H9 (cell line): ENCODE data around the gene ZNF784. TPM values are rescaled to one million over a fixed set of nuclear protein-coding genes. Genes with fewer than 3 reads are reported as not detected.

Experiments used
- DNase-seq: peaks from one replicate; pipeline ENCODE4 v3.0.0-alpha.2; 2017
- H2AFZ ChIP-seq: one replicate; pipeline ENCODE4 v1.6.1; 2013; ENCODE audit warnings: mild to moderate bottlenecking, low read length, control low read depth, moderate library complexity
- H2AK5ac ChIP-seq: 2 replicates; pipeline ENCODE4 v1.6.1; 2013; ENCODE audit warnings: low read length, control low read depth, mixed read lengths; ENCODE audit not compliant: insufficient read length
- H2BK120ac ChIP-seq: one replicate; pipeline ENCODE4 v1.6.1; 2013; ENCODE audit warnings: low read depth, mild to moderate bottlenecking, low read length, control low read depth, inconsistent platforms; ENCODE audit not compliant: poor library complexity, severe bottlenecking
- H2BK12ac ChIP-seq: 2 replicates; pipeline ENCODE4 v1.6.1; 2013; ENCODE audit warnings: low read length, control low read depth, mixed read lengths, low read depth; ENCODE audit not compliant: insufficient read length
- H2BK15ac ChIP-seq: 2 replicates; pipeline ENCODE4 v1.6.1; 2013; ENCODE audit warnings: low read depth, low read length, control low read depth
- H2BK20ac ChIP-seq: one replicate; pipeline ENCODE4 v1.6.1; 2013; ENCODE audit warnings: low read depth, mild to moderate bottlenecking, low read length, control low read depth, inconsistent platforms; ENCODE audit not compliant: poor library complexity, severe bottlenecking
- H2BK5ac ChIP-seq: 2 replicates; pipeline ENCODE4 v1.6.1; 2013; ENCODE audit warnings: low read length, control low read depth, mixed read lengths; ENCODE audit not compliant: insufficient read length
- H3K14ac ChIP-seq: 2 replicates; pipeline ENCODE4 v1.6.1; 2013; ENCODE audit warnings: low read length, control low read depth; ENCODE audit not compliant: insufficient read depth
- H3K18ac ChIP-seq: 2 replicates; pipeline ENCODE4 v1.6.1; 2013; ENCODE audit warnings: low read depth, mild to moderate bottlenecking, mixed read lengths, low read length, control low read depth; ENCODE audit not compliant: insufficient read length
- H3K23ac ChIP-seq: 2 replicates; pipeline ENCODE4 v1.6.1; 2013; ENCODE audit warnings: low read length, control low read depth, mixed read lengths, low read depth; ENCODE audit not compliant: insufficient read length
- H3K23me2 ChIP-seq: 2 replicates; pipeline ENCODE4 v1.6.1; 2013; ENCODE audit warnings: low read depth, mild to moderate bottlenecking, mixed read lengths, low read length, control low read depth; ENCODE audit not compliant: insufficient read length, poor library complexity, severe bottlenecking
- H3K27ac ChIP-seq: 2 replicates; pipeline ENCODE4 v1.5.1; 2013; ENCODE audit warnings: low read length, control low read depth, mixed read lengths, low read depth; ENCODE audit not compliant: insufficient read length
- H3K27me3 ChIP-seq: 2 replicates; pipeline ENCODE4 v1.6.1; 2013; ENCODE audit warnings: low read length, control low read depth, inconsistent platforms; ENCODE audit not compliant: insufficient read depth
- H3K4ac ChIP-seq: 2 replicates; pipeline ENCODE4 v1.6.1; 2013; ENCODE audit warnings: low read depth, mild to moderate bottlenecking, control low read depth, inconsistent platforms, low read length, moderate library complexity
- H3K4me1 ChIP-seq: 2 replicates; pipeline ENCODE4 v1.6.1; 2013; ENCODE audit warnings: low read length, control low read depth, inconsistent platforms; ENCODE audit not compliant: insufficient read depth
- H3K4me2 ChIP-seq: 2 replicates; pipeline ENCODE4 v1.6.1; 2013; ENCODE audit warnings: low read length, control low read depth, mixed read lengths; ENCODE audit not compliant: insufficient read length, insufficient read depth
- H3K56ac ChIP-seq: 2 replicates; pipeline ENCODE4 v1.6.1; 2013; ENCODE audit warnings: low read depth, mild to moderate bottlenecking, mixed read lengths, low read length, control low read depth; ENCODE audit not compliant: insufficient read length
- H3K79me1 ChIP-seq: 2 replicates; pipeline ENCODE4 v1.6.1; 2013; ENCODE audit warnings: low read depth, mild to moderate bottlenecking, moderate library complexity, low read length, control low read depth, inconsistent platforms; ENCODE audit not compliant: insufficient read depth, poor library complexity, severe bottlenecking
- H3K79me2 ChIP-seq: 2 replicates; pipeline ENCODE4 v1.6.1; 2013; ENCODE audit warnings: low read length, control low read depth, inconsistent platforms; ENCODE audit not compliant: insufficient read depth
- H3K9ac ChIP-seq: 2 replicates; pipeline ENCODE4 v1.6.1; 2013; ENCODE audit warnings: low read length, control low read depth, mixed read lengths; ENCODE audit not compliant: insufficient read length; ENCODE audit errors: extremely low read depth
- H3K9me3 ChIP-seq: one replicate; pipeline ENCODE4 v1.6.1; 2013; ENCODE audit warnings: low read depth, low read length, inconsistent platforms; ENCODE audit not compliant: control insufficient read depth
- H3T11ph ChIP-seq: one replicate; pipeline ENCODE4 v1.6.1; 2013; ENCODE audit warnings: mild to moderate bottlenecking, low read length, control low read depth, inconsistent platforms
- H4K20me1 ChIP-seq: one replicate; pipeline ENCODE4 v1.6.1; 2013; ENCODE audit not compliant: control insufficient read depth, insufficient read length, insufficient read depth
- H4K5ac ChIP-seq: 2 replicates; pipeline ENCODE4 v1.6.1; 2013; ENCODE audit warnings: low read depth, mild to moderate bottlenecking, mixed read lengths, low read length, control low read depth; ENCODE audit not compliant: insufficient read length
- H4K8ac ChIP-seq: replicated peaks from 2 replicates; pipeline ENCODE4 v1.6.1; 2013; ENCODE audit warnings: low read length, control low read depth, mixed read lengths, low read depth; ENCODE audit not compliant: insufficient read length
- H4K91ac ChIP-seq: 2 replicates; pipeline ENCODE4 v1.6.1; 2013; ENCODE audit warnings: low read depth, mild to moderate bottlenecking, moderate library complexity, mixed read lengths, low read length, control low read depth; ENCODE audit not compliant: insufficient read length
- H3K27ac Mint-ChIP-seq, 3 experiments: 2 replicates in 2 of 3; 3 replicates in 1 of 3; pipeline ENCODE4 v1.8.0; 2020 to 2021; ENCODE audit warnings: mixed read lengths in 3 of 3, mild to moderate bottlenecking in 1 of 3, moderate library complexity in 1 of 3
- H3K27me3 Mint-ChIP-seq: 2 replicates; pipeline ENCODE4 v1.8.0; 2021; ENCODE audit warnings: low read depth, mild to moderate bottlenecking, moderate library complexity, mixed read lengths
- H3K36me3 Mint-ChIP-seq, 3 experiments: 2 replicates in 2 of 3; 3 replicates in 1 of 3; pipeline ENCODE4 v1.8.0; 2020 to 2021; ENCODE audit warnings: low read depth in 3 of 3, mixed read lengths in 3 of 3; ENCODE audit not compliant: insufficient read depth in 1 of 3
- H3K4me1 Mint-ChIP-seq, 2 experiments: 2 replicates each; pipeline ENCODE4 v1.8.0; 2020; ENCODE audit warnings: mixed read lengths in 2 of 2
- H3K4me3 Mint-ChIP-seq, 2 experiments: 2 replicates in 1 of 2; 3 replicates in 1 of 2; pipeline ENCODE4 v1.8.0; 2020 to 2021; ENCODE audit warnings: mild to moderate bottlenecking in 2 of 2, mixed read lengths in 2 of 2, moderate library complexity in 1 of 2
- H3K9me3 Mint-ChIP-seq, 2 experiments: 2 replicates in 1 of 2; 3 replicates in 1 of 2; pipeline ENCODE4 v1.8.0; 2020; ENCODE audit warnings: mild to moderate bottlenecking in 2 of 2, mixed read lengths in 2 of 2, moderate library complexity in 1 of 2
- CTCF ChIP-seq: fragments of 200-600 bp; sonication (generic); conservative IDR thresholded peaks from 3 replicates; pipeline ENCODE4 v1.8.0; 2021; ENCODE audit warnings: antibody characterized with exemption, mild to moderate bottlenecking
- WGBS: extraction: QIAGEN DNeasy Blood & Tissue Kit; methylation state at CpG from one replicate; pipeline ENCODE4 v1.1.7; 2013; ENCODE audit warnings: missing lambda C conversion rate, low lambda C conversion rate, mixed read lengths; ENCODE audit not compliant: insufficient read length; ENCODE audit errors: extremely low coverage; 5-methylcytosine and 5-hydroxymethylcytosine counted together
- total RNA-seq: library from RNA; stranded (reverse); gene quantifications from 2 replicates; pipeline ENCODE4 v1.2.1, GENCODE V29; 2021

Gene ZNF784
- total RNA-seq, 1 experiment from 2014 or later: 10.7 TPM

GRCh38 chr19:55650126-55650557 is 25.8 kb upstream of the ZNF784 start:
- Mint-ChIP-seq H3K27ac (no peak overlapping the region), H3K36me3 (peaks cover 13 to 45% (median 37%) of the 10 kb centered on the region in 3 experiments), H3K27me3 (no peaks in the 10 kb centered on the region; the same call in 1 of the 2 replicates), H3K9me3 (peaks cover 0 to 3% of the 10 kb centered on the region in 2 experiments; a peak in 2 of 5 replicates), H3K4me1 (peaks cover 14 to 19% of the 10 kb centered on the region in 2 experiments), H3K4me3 (peak overlapping the region; percentile 8 to 60; a peak in 3 of 5 replicates)
- no peak overlapping the region for H3T11ph ChIP-seq
- H2AFZ ChIP-seq: no peak overlapping the region
- H3K79me2 ChIP-seq: no peaks in the 10 kb centered on the region
- H2BK20ac ChIP-seq: no peak overlapping the region
- no peak overlapping the region for H2BK15ac ChIP-seq
- no peaks in the 10 kb centered on the region for H3K9me3 ChIP-seq
- no peak overlapping the region for H2BK12ac ChIP-seq
- H3K4ac ChIP-seq: no peak overlapping the region
- no peak overlapping the region for H4K91ac ChIP-seq
- H2AK5ac ChIP-seq: no peak overlapping the region
- no peaks in the 10 kb centered on the region for H3K79me1 ChIP-seq
- H3K56ac ChIP-seq: no peak overlapping the region
- peaks cover 23% of the 10 kb centered on the region for H3K23me2 ChIP-seq
- H3K27me3 ChIP-seq: no peaks in the 10 kb centered on the region
- no peak for TF ChIP-seq CTCF
- H3K4me1 ChIP-seq: no peaks in the 10 kb centered on the region
- no peak overlapping the region for H4K8ac ChIP-seq
- H3K27ac ChIP-seq: no peak overlapping the region
- no peak overlapping the region for H3K23ac ChIP-seq
- no peak for DNase-seq
- H3K18ac ChIP-seq: no peak overlapping the region
- H4K20me1 ChIP-seq: peaks cover 5% of the 10 kb centered on the region
- no CpG with 5 or more reads among the region's 4 CpGs for WGBS
- no peak overlapping the region for H2BK120ac ChIP-seq
- no peak overlapping the region for H4K5ac ChIP-seq
- no peak overlapping the region for H3K14ac ChIP-seq
- no peak overlapping the region for H3K4me2 ChIP-seq
- no peak overlapping the region for H2BK5ac ChIP-seq
- H3K9ac ChIP-seq: no peak overlapping the region
